NB4 (cell line): ENCODE measurements around the gene FTH1.

Source experiments
- TF ChIP-seq, protein P1 (sequence below): IDR thresholded peaks from one replicate; pipeline ENCODE4 v1.5.1; 2012; ENCODE audit warnings: low read depth, low read length
- TF ChIP-seq, protein P2 (sequence below): IDR thresholded peaks from 2 replicates; pipeline ENCODE4 v1.6.1; 2011; ENCODE audit warnings: low read depth, low read length

DNA sequence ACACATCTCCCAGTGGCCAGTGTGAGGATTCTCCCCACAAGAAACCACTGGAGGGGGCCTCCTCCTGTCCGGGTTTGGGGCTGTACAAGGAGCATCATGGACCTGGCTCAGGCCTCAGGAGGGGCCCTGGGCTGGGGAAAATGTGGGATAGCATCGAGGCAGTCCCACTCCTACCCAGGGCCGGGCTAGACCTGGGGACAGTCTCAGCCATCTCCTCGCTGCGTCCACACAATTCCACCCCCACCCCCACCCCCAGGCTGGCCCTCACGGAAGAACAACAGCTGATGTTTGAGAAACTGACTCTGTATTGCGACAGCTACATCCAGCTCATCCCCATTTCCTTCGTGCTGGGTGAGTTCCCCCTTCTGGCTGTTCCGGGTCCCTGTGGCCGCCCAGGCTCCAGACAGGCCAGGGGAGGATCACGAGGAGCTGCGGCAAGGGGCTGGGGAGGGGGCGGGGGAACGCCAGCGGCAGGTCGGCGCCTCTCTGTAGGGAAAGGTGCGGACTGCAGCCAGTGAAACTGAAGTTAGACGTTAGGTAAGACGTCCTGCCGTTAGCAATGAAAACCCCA, 12.5 kb downstream of the FTH1 start:
- TF ChIP-seq, protein P1, sequence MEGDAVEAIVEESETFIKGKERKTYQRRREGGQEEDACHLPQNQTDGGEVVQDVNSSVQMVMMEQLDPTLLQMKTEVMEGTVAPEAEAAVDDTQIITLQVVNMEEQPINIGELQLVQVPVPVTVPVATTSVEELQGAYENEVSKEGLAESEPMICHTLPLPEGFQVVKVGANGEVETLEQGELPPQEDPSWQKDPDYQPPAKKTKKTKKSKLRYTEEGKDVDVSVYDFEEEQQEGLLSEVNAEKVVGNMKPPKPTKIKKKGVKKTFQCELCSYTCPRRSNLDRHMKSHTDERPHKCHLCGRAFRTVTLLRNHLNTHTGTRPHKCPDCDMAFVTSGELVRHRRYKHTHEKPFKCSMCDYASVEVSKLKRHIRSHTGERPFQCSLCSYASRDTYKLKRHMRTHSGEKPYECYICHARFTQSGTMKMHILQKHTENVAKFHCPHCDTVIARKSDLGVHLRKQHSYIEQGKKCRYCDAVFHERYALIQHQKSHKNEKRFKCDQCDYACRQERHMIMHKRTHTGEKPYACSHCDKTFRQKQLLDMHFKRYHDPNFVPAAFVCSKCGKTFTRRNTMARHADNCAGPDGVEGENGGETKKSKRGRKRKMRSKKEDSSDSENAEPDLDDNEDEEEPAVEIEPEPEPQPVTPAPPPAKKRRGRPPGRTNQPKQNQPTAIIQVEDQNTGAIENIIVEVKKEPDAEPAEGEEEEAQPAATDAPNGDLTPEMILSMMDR, result no peak
- TF ChIP-seq, protein P2, sequence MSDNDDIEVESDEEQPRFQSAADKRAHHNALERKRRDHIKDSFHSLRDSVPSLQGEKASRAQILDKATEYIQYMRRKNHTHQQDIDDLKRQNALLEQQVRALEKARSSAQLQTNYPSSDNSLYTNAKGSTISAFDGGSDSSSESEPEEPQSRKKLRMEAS, result no peak; the same call in 1 of the 2 replicates
